ENCODE measurements around the gene SDF4.

SDF4 gene

DNA sequence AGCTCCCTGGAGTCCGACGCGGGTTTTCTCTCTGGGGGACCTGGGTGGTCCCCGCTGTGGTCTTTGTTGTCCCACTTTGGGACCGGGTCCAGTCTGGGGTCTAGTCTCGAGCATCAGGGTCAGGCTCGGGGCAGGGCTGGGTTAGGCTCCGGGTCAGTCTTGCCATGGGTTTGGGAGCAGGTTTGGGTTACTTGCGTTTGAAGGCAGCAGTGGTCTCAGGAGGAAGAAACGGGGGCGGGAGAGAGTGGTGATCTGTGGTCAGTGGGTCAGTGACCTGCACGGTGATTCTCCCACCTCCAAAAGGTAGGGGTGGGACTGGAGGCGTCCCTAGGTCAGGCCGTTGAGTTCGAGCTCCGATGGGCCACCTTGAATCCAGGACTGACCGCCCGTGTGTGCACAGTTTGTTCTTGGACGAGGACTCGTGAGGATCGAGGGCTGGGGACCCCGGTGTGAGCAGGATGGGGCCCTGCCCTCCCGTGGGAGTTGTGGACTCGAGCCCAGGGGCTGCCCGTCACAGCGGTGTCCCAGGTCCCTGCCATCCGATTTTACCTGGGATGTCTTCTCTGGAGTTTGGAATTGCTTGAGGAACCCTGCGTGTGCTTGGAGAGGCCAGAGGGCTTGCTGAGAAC, 2.5 kb upstream of the SDF4 start:
- Histone ChIP-seq H3K79me2 (ENCODE audit: control insufficient read depth, insufficient read depth, low read length, unreplicated experiment) (peaks cover 50% of the 10 kb centered on the region), H3K27me3 (ENCODE audit: insufficient read depth, low read length) (no peaks in the 10 kb centered on the region), H3K36me3 (ENCODE audit: insufficient read depth, low read length) (peaks cover 11% of the 10 kb centered on the region; the same call in 1 of the 2 replicates), H3K4me3 (ENCODE audit: low read depth, low read length) (peak overlapping the region; percentile 78; the same call in 1 of the 2 replicates), H3K4me1 (ENCODE audit: control insufficient read depth, insufficient read depth, low read length, unreplicated experiment) (peaks cover 17% of the 10 kb centered on the region), H3K27ac (ENCODE audit: low read depth, low read length) (no peak overlapping the region), H2AFZ (ENCODE audit: low read length, unreplicated experiment) (no peak overlapping the region)

DNA sequence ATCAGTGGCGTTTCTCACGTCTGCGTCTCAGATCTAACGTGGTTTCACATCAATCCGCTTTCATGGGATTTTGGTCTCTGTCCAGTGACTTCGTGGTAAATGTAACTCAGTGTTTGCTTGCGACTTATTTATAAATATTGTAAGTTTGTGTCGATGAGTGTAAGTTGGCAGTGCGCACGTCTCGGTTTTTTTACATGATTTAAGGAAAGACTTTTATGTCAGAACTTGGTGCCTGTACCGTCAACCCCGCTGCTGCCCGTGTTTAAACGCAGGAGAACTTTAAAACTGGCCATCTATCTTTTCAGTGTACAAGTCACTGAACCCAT, 1.7 kb upstream of the SDF4 start:
- Histone ChIP-seq H3K27ac (ENCODE audit: low read depth, low read length) (no peak overlapping the region), H3K36me3 (ENCODE audit: insufficient read depth, low read length) (peaks cover 18% of the 10 kb centered on the region; the same call in 1 of the 2 replicates), H3K79me2 (ENCODE audit: control insufficient read depth, insufficient read depth, low read length, unreplicated experiment) (peaks cover 58% of the 10 kb centered on the region), H3K4me1 (ENCODE audit: control insufficient read depth, insufficient read depth, low read length, unreplicated experiment) (peaks cover 17% of the 10 kb centered on the region), H3K27me3 (ENCODE audit: insufficient read depth, low read length) (no peaks in the 10 kb centered on the region), H3K4me3 (ENCODE audit: low read depth, low read length) (peak overlapping the region; percentile 78), H2AFZ (ENCODE audit: low read length, unreplicated experiment) (no peak overlapping the region)

DNA sequence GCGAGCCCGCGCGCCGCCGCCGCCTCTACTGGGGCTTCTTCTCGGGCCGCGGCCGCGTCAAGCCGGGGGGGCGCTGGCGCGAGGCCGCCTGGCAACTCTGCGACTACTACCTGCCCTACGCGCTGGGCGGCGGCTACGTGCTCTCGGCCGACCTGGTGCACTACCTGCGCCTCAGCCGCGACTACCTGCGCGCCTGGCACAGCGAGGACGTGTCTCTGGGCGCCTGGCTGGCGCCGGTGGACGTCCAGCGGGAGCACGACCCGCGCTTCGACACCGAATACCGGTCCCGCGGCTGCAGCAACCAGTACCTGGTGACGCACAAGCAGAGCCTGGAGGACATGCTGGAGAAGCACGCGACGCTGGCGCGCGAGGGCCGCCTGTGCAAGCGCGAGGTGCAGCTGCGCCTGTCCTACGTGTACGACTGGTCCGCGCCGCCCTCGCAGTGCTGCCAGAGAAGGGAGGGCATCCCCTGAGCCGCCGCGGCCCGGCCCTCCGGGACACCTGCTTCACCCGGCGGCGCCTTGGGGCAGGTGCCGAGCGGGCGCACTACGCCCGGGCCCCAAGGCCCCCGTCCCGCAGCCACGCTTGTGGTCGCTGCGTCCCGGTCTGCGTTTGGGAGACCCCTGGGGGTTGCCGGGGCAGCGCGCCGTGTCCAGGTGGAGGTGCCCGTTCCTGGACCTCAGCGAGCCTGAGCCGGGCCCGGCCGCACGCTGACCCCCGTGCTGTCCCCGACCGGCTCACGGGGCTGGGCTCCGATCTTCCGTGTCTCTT, 1.2 kb upstream of the SDF4 start:
- peaks cover 21% of the 10 kb centered on the region; the same call in 1 of the 2 replicates for H3K36me3 ChIP-seq (ENCODE audit: insufficient read depth, low read length)
- H3K27ac ChIP-seq (ENCODE audit: low read depth, low read length), result no peak overlapping the region
- peaks cover 13% of the 10 kb centered on the region for H3K4me1 ChIP-seq (ENCODE audit: control insufficient read depth, insufficient read depth, low read length, unreplicated experiment)
- H3K79me2 ChIP-seq (ENCODE audit: control insufficient read depth, insufficient read depth, low read length, unreplicated experiment), result peaks cover 64% of the 10 kb centered on the region
- peak overlapping the region; percentile 78 for H3K4me3 ChIP-seq (ENCODE audit: low read depth, low read length)
- peak overlapping the region; percentile 37 for H2AFZ ChIP-seq (ENCODE audit: low read length, unreplicated experiment)
- no peaks in the 10 kb centered on the region for H3K27me3 ChIP-seq (ENCODE audit: insufficient read depth, low read length)

DNA sequence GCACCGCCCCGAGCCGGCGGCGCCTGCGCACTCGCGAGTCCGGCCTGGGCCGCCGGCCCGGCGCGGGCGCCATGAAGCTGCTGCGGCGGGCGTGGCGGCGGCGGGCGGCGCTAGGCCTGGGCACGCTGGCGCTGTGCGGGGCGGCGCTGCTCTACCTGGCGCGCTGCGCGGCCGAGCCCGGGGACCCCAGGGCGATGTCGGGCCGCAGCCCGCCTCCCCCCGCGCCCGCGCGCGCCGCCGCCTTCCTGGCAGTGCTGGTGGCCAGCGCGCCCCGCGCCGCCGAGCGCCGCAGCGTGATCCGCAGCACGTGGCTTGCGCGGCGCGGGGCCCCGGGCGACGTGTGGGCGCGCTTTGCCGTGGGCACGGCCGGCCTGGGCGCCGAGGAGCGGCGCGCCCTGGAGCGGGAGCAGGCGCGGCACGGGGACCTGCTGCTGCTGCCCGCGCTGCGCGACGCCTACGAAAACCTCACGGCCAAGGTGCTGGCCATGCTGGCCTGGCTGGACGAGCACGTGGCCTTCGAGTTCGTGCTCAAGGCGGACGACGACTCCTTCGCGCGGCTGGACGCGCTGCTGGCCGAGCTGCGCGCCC, 501 bp upstream of the SDF4 start, which contains the start of gene B3GALT6:
B3GALT6 (plus strand) TSS at position 30 of the 588 bp plus-strand sequence; CDS start at position 72, 42 bp downstream.
- H3K36me3 ChIP-seq (ENCODE audit: insufficient read depth, low read length), result peaks cover 25% of the 10 kb centered on the region; the same call in 1 of the 2 replicates

DNA sequence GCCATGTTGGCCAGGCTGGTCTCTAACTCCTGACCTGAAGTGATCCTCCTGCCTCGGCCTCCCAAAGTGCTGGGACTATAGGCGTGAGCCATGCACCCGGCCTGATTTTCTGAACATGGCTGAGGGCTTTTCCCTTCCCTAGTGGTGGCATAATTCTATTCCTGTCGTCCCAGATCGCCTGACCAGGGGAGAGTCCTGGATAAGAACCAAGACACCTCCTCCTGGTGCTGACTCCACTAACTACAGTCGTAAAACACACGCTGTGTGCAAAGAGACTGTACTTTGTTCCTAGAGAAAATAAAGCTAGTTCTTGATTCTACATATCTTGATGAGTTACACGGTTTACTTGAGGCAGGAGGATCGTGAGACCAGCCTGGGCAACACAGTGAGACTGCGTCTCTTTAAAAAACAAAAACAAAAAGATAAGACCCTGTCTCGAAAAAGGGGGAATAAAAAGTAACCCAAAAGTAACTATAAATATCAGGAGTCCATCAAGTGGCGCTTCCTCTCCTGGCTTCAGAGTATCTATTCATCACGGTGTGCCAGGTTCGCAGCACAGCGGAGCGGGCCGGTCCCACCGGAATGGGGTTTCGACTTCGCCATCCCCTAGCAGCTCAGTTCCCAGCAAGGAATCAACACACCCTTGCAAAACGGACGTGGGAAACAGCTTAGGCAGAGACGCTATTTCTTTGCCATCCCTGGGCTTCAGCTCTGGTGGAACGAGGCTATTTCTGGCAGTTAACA, 973 bp downstream of the SDF4 start:
- Histone ChIP-seq H3K27ac (ENCODE audit: low read depth, low read length) (peak overlapping the region; percentile 71), H3K4me1 (ENCODE audit: control insufficient read depth, insufficient read depth, low read length, unreplicated experiment) (peaks cover 4% of the 10 kb centered on the region), H3K79me2 (ENCODE audit: control insufficient read depth, insufficient read depth, low read length, unreplicated experiment) (peaks cover 80% of the 10 kb centered on the region), H3K4me3 (ENCODE audit: low read depth, low read length) (peak overlapping the region; percentile 92), H2AFZ (ENCODE audit: low read length, unreplicated experiment) (no peak overlapping the region), H3K36me3 (ENCODE audit: insufficient read depth, low read length) (peaks cover 25% of the 10 kb centered on the region; the same call in 1 of the 2 replicates), H3K27me3 (ENCODE audit: insufficient read depth, low read length) (no peaks in the 10 kb centered on the region)

More for the DNA sequence above, 501 bp upstream of the SDF4 start, which contains the start of gene B3GALT6:
- Histone ChIP-seq H3K4me1 (ENCODE audit: control insufficient read depth, insufficient read depth, low read length, unreplicated experiment) (peaks cover 8% of the 10 kb centered on the region), H3K4me3 (ENCODE audit: low read depth, low read length) (peak within 1 kb of the TSS; percentile 92), H3K79me2 (ENCODE audit: control insufficient read depth, insufficient read depth, low read length, unreplicated experiment) (peaks cover 69% of the 10 kb centered on the region), H3K27ac (ENCODE audit: low read depth, low read length) (peak within 1 kb of the TSS; percentile 71), H2AFZ (ENCODE audit: low read length, unreplicated experiment) (peak within 1 kb of the TSS; percentile 48), H3K27me3 (ENCODE audit: insufficient read depth, low read length) (no peaks in the 10 kb centered on the region)

DNA sequence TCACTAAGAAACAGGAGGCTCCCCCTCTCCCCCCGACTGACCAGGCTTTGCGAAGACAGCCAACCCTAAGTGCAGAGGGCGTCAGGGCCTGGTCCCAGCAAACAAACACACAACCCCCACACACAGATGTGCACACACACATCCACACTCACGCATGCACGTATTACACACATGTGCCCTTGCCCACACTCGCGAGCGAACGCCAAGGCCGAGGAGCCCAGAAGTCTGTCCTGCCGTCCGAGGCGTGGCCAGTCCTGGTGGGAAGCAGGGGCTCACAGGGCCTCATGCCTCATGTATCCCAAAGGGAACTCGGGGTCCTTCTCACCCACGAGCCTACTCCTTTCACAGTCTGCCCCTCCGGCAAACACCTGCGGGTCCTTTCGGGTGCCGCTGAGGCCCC, 2.0 kb downstream of the SDF4 start:
- Histone ChIP-seq H3K79me2 (ENCODE audit: control insufficient read depth, insufficient read depth, low read length, unreplicated experiment) (peaks cover 88% of the 10 kb centered on the region), H3K4me1 (ENCODE audit: control insufficient read depth, insufficient read depth, low read length, unreplicated experiment) (peaks cover 4% of the 10 kb centered on the region), H2AFZ (ENCODE audit: low read length, unreplicated experiment) (no peak overlapping the region), H3K4me3 (ENCODE audit: low read depth, low read length) (peak overlapping the region; percentile 92), H3K27me3 (ENCODE audit: insufficient read depth, low read length) (no peaks in the 10 kb centered on the region), H3K27ac (ENCODE audit: low read depth, low read length) (no peak overlapping the region), H3K36me3 (ENCODE audit: insufficient read depth, low read length) (peaks cover 27% of the 10 kb centered on the region; the same call in 1 of the 2 replicates)

DNA sequence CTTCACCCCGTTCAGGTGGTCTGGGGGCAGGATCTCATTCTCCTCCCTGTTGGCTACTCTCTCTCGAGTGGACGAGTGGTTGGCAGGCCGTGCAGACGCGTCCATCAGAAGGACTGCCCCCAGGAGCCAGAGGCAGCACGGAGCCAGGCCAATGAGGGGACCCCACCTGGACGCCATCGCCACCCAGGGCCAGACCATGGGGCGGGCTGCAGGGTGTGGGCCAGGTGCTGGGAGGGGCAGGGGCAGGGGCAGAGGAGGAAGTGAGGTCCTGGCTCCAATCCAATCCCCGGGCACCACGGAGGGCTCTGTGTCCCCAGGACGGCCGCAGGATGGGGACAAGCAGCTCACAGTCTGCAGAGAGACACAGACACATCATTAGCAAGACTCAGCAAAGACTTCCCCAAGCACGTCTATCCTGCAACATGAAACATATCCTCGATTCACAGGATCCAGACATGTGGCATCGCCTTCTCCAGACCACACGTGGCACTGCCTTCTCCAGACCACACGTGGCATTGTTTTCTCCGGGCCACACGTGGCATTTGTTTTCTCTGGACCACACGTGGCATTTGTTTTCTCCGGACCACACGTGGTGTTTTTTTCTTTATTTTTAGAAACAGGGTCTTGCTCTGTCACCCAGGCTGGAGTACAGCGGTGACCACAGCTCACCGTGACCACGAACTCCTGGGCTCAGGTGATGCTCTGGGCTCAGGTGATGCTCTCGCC, 3.0 kb downstream of the SDF4 start:
- H3K36me3 ChIP-seq (ENCODE audit: insufficient read depth, low read length), result peaks cover 30% of the 10 kb centered on the region; the same call in 1 of the 2 replicates
- no peak overlapping the region for H3K4me3 ChIP-seq (ENCODE audit: low read depth, low read length)
- H3K27me3 ChIP-seq (ENCODE audit: insufficient read depth, low read length), result no peaks in the 10 kb centered on the region
- peaks cover 80% of the 10 kb centered on the region for H3K79me2 ChIP-seq (ENCODE audit: control insufficient read depth, insufficient read depth, low read length, unreplicated experiment)
- H3K27ac ChIP-seq (ENCODE audit: low read depth, low read length), result no peak overlapping the region
- H3K4me1 ChIP-seq (ENCODE audit: control insufficient read depth, insufficient read depth, low read length, unreplicated experiment), result peaks cover 4% of the 10 kb centered on the region
- no peak overlapping the region for H2AFZ ChIP-seq (ENCODE audit: low read length, unreplicated experiment)

DNA sequence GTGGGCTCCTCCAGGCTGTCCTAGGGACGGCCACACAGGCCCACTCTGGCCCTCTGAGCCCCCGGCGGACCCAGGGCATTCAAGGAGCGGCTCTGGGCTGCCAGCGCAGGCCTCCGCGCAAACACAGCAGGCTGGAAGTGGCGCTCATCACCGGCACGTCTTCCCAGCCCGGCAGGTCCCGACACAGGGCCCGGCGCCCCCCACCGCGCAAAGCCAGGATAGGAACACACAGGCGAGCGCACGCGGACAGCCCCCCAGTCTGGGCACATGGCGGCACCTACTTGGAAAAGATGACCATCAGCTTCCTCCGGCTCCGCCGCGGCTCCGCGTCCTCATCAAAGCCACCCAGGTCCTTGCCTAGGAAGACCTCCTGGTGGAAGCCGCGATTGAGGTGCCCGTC, 3.6 kb downstream of the SDF4 start:
- peaks cover 27% of the 10 kb centered on the region; the same call in 1 of the 2 replicates for H3K36me3 ChIP-seq (ENCODE audit: insufficient read depth, low read length)

DNA sequence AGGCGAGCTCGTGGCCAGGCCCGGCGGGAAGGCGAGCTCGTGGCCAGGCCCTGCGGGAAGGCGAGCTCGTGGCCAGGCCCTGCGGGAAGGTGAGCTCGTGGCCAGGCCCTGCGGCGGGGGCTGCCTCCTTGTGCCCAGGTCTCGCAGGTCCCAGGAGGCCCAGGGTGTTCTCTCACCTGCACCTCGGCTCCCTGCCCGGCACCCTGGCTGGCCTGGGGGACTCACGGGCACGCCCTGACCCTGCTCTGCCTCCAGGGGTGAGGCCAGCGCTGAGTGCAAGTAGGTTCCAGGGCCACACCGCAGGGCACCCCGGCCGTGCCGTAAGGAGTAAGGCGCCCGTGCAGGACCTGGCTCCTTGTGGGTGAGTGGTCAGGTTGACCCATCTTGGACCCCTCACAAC, 4.4 kb downstream of the SDF4 start:
- peaks cover 67% of the 10 kb centered on the region for H3K79me2 ChIP-seq (ENCODE audit: control insufficient read depth, insufficient read depth, low read length, unreplicated experiment)
- H3K4me3 ChIP-seq (ENCODE audit: low read depth, low read length), result no peak overlapping the region
- H3K27ac ChIP-seq (ENCODE audit: low read depth, low read length), result no peak overlapping the region
- H3K36me3 ChIP-seq (ENCODE audit: insufficient read depth, low read length), result peaks cover 31% of the 10 kb centered on the region; the same call in 1 of the 2 replicates
- H2AFZ ChIP-seq (ENCODE audit: low read length, unreplicated experiment), result no peak overlapping the region
- peaks cover 4% of the 10 kb centered on the region for H3K4me1 ChIP-seq (ENCODE audit: control insufficient read depth, insufficient read depth, low read length, unreplicated experiment)
- no peaks in the 10 kb centered on the region for H3K27me3 ChIP-seq (ENCODE audit: insufficient read depth, low read length)

More for the DNA sequence above, 3.6 kb downstream of the SDF4 start:
- Histone ChIP-seq H2AFZ (ENCODE audit: low read length, unreplicated experiment) (no peak overlapping the region), H3K4me3 (ENCODE audit: low read depth, low read length) (no peak overlapping the region), H3K79me2 (ENCODE audit: control insufficient read depth, insufficient read depth, low read length, unreplicated experiment) (peaks cover 75% of the 10 kb centered on the region), H3K4me1 (ENCODE audit: control insufficient read depth, insufficient read depth, low read length, unreplicated experiment) (peaks cover 4% of the 10 kb centered on the region), H3K27ac (ENCODE audit: low read depth, low read length) (no peak overlapping the region), H3K27me3 (ENCODE audit: insufficient read depth, low read length) (no peaks in the 10 kb centered on the region)

All from ACC112 (cell line).